Head of caudate nucleus (tissue), 42 donors: ENCODE data around the gene NECTIN1.
"Not testable (repeated sequence)": the region's sequence is repeated elsewhere in the genome, so short reads cannot be mapped to it uniquely, and the experiment has no call there.

Source experiments
- DNase-seq, 42 donors: peaks; one replicate each; pipeline versions ENCODE4 v3.0.0 to v3.0.0-alpha.2; 2020 to 2021; ENCODE audit warnings: mixed read lengths in 7 of 42
- intact Hi-C: fragments of 100-400 bp; cut with DNase I; formaldehyde crosslinking; loops from one replicate; pipeline ENCODE4 v1.15.0; 2022

NECTIN1 gene

DNA sequence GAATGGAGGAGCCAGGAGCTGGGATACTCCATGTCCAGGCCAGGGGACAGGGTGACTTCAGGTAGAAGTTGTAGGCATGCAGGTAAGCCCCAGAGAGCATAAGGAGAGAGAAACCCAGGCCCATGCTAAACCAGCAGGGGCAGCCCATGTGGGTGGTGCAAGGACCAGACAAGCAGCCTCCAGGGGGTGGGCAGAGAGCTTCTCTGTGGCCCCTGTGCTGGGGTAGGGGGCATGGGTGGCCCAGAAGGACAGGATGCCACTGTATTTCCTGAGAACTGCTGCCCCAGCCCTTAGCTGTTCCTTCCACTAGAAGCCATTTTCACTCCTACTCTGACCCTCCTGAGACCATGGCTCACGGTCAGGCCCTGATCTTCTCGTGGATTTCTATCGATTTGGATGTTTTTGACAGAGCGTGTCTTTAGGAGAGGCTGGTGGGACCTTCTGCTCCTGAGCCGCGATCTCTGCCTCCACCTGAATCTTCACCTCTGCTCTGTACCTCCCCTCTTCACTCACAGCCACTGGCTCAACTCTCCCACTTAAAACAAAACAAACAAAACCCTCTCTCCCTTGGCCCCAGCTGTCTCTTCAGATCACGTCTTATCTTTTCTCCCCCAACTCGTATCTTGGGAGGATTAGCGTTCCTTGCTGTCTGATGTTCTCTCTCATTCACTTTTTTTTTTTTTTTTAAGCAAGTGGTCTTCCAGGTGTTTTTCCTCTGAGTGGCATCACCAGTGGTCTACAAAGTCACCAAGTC lies 112.2 kb downstream of the NECTIN1 start:
- intact Hi-C loops: loop anchor here (10.0 kb wide), 1 partner anchor 82 kb away; no protein-coding TSS in a partner anchor
- DNase-seq: no peak

DNA sequence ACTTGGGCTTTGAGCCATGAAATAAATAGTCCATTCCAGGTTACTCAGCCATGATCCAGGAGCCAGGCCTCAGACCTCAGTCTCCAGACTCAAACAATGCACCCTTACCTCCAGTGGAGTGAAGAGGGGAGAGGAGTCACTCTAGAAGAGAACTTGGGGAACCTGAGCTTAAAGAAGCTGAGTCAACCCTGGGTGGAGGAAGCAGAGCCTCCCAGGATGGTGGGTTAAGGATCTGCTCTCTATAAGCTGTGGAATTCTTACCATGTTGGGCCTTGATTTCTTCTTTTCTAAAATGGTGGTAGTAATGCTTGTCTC lies 113.2 kb downstream of the NECTIN1 start:
- intact Hi-C loops: loop anchor here (10.0 kb wide), 1 partner anchor 81 kb away; no protein-coding TSS in a partner anchor

DNA sequence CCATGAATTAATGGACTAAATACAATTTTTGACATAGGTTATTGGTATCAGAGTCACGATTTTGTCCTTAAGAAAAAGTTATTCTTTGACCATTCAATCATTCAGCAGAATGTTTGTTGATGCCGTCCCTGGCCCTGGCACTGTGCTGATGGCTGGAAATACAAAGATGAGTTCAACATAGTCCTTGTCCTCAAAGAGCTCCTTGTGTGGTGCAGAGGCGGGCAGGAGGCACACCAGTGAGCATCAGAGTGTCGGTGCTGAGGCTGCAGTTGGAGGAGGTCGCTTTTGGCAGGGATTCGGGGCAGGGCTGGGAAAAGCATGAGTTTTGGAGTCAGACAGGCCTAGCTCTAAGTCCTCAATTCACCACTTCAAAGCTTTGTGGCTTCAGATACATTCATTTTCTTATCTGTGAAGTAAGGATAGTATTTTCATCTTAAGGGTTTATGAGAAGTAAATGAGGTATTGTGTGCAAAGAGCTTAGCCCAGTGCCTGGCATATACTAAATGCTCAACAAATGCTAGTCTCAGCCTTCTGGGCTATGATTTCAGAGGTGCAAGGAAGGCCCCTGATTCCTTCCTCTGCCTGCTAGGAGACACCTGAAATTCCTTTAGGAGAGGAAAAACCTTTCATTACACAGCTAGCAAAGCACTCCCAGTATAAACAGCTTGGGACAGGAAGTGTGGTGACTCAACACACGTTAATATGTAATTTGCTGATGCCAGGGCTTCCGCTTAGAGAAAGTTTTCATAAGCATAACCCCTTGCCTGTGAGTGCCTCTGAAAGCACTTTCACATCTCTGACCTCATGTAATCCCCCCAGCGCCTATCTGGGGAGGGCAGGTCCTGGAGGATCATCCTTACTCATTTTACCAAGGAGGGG lies 113.8 kb downstream of the NECTIN1 start:
- peak; percentile 59 to 92 (median 82) for DNase-seq
- intact Hi-C loops: loop anchor here (10.0 kb wide), 1 partner anchor 80 kb away; no protein-coding TSS in a partner anchor

More for the DNA sequence above, 113.2 kb downstream of the NECTIN1 start:
- DNase-seq: no peak

DNA sequence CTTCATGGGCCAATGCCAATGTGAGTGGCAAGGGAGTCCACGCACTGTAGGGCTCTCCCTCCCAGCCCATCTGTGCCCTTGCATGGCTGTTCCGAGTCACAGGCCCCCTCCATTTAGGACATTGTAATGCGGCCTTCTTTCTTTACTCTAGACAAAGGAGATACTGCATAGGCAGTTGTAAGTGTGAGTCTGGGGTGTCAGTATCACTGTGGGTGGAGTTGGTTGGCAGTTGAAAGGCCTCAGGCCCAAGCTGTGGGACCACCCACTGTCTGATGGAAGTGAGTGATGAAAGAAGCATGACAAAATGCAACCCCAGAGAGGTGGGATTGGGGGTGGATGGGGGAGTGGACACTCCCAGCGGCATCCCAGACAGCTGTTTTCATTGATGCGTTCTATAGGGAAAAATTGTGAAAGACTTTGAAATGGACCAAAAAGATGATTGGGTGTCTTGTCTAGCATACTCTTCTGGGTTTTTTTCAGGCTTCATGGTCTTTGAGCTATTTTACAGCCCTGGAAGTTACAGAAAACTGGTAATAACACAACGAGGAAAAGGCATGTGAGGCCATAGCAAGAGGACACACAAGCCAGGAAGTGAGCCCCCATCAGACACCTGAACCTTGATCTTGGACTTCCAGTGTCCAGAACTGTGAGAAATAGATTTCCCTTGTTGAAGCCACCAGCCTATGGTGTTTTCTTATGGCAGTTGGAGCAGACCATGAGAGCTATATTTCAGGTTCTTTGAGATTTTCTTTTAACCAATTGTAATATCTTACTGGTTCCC lies 114.6 kb downstream of the NECTIN1 start:
- intact Hi-C loops: loop anchor here (10.0 kb wide), 1 partner anchor 80 kb away; no protein-coding TSS in a partner anchor
- no peak for DNase-seq

DNA sequence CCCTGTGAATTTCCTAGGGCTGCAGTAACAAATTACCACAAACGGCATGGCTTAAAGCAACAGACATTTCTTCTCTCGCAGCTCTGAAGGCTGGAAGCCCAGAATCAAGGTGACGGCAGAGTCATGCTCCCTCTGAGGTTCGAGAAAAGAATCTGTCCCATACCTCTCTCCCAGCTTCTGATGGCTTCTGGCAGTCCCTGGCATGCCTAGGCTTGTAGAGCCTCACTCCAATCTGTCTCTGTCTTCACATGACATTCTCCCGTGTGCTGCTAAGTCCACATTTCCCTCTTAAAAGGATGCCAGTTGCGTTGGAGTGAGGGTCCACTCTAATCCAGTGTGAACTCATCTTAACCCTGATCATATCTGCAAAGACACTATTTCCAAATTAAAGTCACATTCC lies 116.2 kb downstream of the NECTIN1 start:
- intact Hi-C loops: loop anchor here (10.0 kb wide), 1 partner anchor 78 kb away; no protein-coding TSS in a partner anchor

DNA sequence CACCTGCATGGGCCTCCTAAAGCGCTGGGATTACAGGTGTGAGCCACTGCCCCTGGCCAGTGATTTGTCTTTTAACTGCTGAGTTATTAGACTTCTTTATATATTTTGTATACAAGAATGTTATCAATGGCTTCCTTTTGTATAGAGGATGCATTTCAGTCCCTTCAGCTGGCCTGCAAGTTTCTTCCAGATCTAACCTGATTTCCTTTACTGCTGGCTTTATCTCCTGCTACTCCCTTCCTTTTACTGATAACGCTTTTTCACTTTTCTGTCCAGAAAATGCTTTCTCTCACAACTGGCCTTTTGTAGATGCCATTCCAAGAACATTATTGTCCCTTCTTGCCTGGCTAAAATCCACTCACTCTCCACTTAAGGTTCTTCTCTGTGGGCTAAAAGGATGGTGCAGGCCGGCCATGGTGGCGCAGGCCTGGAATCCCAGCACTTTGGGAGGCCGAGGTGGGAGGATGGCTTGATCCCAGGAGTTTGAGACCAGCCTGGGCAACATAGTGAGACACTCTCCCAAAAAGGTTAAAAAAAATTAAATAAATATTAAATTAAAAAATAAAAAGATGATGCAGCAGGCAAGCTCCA lies 118.1 kb downstream of the NECTIN1 start:
- intact Hi-C loops: loop anchor here (10.0 kb wide), 1 partner anchor 76 kb away; no protein-coding TSS in a partner anchor
- no peak for DNase-seq

More for the DNA sequence above, 116.2 kb downstream of the NECTIN1 start:
- no peak for DNase-seq

DNA sequence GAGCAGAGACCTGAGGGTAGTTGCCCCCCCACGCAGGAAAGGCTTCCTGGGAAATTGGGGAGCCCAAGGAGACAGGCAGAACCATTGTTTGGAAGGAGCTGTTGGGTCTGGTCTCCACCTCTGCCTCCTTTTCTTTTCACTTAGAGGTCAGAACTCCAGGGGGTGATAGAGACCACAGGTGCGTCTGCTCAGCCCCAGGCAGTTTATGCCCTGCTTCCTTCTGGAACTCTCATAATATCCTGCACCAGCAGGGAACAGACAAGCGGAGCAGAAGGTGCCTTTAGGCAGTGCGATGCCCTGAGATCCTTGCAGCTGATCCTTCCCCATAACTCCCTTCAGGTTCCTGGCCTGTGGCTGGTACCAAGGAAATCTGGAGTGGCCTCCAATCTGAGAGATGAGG lies 120.2 kb downstream of the NECTIN1 start:
- intact Hi-C loops: no loop called here
- peak in 3 of 42 donors; percentile 39 to 62 (median 42) for DNase-seq

DNA sequence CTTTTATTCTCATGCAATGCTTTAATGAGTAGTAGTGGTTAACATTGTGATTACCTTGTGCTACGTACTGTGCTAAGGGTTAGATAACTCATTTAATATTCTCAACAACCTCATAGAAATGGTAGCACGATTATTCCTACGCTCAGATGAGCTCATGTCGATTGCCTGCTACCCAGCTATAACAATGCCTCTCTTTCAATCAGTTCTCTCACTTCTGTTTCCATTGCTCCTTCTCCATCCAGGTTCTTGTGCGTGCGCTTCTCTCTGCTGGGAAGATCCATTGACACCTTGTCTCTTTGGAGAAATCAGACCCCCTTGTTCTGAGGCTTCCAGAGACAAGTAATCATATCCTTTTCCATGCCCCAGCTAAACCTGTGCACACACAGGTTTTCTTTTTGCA lies 120.8 kb downstream of the NECTIN1 start:
- DNase-seq: peak in 1 of 42 donors; percentile 51
- intact Hi-C loops: no loop called here

DNA sequence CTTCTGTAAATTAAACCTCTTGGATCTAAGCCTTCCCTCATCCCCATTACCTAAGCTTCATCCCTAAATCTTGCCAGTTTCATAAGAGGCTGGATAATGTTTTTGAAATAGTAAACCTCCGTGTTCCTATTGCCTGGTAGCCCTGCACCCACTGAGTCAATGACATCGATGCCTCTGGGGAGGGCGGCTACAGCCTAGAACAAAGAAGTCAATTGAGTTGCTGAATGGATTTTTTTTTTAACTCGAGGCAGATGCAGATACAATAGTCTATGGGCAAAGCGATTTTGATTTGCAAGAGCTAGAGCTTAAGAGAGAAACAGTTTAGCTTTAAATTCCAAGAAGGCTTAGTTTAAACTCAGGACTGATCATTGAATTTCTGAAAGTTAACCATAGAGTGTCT lies 121.3 kb downstream of the NECTIN1 start:
- intact Hi-C loops: no loop called here
- DNase-seq: peak in 41 of 42 donors; percentile 26 to 90 (median 69)

DNA sequence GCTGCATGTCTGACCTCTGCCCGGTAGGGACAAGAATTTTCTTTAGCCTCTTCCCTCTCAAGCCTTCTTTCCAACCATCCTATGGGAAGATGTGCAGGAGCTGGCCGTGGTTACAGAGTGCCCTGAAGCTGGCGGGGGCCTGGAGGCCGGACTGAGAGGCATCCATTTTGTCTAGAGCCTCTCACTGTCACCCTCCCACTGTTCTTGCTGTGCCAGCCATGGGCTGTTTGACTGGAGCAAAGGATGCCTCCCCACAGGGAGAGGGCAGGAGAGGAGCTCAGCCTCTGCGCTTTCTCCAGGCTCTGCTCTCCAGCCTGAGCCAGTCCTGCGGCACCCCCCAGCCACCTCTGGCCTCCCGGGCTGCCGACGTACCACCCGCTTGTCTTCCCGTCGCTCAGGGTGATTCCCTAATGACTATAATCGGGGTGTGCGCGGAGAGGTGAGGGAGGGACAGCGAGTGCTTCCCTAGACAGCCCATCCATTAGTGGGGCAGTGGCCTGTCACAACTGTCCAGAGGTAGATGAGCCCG lies 123.8 kb downstream of the NECTIN1 start:
- intact Hi-C loops: no loop called here
- DNase-seq: no peak

DNA sequence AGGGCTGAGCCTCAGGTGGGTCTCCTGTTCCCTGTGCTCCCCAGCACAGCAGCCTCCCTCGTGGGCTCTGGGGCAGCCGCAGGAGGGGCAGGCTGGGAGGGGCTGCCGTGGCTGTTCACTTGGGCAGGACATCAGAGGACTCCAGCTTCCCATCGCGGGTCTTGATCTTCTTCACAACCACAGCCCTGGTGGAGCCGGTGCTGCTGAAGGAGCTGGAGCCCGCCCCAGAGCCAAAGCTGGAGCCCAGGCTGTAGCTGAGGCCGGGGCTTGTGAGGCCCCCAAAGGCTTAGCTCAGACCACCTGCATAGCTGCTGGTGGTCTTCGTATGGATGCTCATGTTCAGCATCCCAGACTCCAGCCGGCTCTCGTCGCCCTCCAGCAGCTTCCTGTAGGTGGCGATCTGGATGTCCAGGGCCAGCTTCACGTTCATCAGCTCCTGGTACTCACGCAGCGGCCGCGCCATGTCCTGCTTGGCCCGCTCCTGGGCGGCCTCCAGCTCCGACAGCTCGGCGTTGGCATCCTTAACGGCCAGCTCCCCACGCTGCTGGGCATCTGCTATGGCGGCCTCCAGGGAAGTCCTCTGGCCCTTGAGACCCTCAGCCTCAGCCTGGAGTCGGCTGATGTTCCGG lies 126.1 kb downstream of the NECTIN1 start:
- no peak for DNase-seq
- intact Hi-C loops: no loop called here

DNA sequence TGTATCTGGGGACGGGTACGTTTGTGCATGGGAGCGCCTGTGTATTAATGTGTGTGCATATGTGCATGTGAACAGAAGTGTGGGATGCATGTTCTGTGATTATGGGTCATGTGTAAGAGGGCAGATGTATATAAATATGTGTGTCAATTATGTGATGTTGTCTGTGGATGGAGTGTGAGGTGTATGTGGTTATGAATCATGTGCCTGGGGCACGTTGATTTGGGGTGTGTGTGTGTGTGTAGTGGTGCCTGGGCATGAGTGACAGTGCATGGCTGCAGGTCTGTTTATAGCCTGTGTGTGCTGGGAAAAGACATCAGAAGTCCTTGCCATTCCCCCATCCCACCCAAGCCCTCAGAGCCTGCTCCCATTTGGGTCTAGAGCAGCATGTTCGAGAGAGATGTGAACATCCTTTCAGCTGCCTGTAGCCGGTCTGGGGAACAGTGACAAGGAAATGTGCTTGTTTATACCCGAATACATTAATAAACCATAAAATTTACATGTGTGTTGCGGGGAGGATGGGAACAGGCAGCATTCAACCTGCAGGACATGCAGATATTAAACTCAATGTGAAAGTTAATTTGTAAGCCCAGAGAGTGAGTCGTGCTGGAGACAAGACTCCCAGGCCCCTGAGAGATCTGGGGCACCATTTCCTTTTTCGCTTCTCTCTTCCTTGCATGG lies 129.0 kb downstream of the NECTIN1 start:
- DNase-seq: peak in 1 of 42 donors; percentile 12
- intact Hi-C loops: no loop called here

DNA sequence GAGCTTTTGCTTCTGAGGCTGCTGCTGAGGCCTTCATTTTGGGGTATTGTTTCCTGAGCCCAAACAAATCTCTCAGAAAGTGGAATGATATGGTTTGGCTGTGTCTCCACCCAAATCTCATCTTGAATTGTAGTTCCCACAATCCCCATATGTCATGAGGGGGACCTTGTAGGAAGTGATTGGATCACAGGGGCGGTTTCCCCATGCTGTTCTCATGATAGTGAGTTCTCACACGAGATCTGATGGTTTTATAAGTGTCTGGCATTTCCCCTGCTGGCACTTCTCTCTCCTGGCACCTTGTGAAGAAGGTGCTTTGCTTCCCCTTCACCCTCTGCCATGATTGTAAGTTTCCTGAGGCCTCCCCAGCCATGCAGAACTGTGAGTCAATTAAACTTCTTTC lies 133.1 kb downstream of the NECTIN1 start:
- DNase-seq, intact Hi-C loops: not testable (repeated sequence)

DNA sequence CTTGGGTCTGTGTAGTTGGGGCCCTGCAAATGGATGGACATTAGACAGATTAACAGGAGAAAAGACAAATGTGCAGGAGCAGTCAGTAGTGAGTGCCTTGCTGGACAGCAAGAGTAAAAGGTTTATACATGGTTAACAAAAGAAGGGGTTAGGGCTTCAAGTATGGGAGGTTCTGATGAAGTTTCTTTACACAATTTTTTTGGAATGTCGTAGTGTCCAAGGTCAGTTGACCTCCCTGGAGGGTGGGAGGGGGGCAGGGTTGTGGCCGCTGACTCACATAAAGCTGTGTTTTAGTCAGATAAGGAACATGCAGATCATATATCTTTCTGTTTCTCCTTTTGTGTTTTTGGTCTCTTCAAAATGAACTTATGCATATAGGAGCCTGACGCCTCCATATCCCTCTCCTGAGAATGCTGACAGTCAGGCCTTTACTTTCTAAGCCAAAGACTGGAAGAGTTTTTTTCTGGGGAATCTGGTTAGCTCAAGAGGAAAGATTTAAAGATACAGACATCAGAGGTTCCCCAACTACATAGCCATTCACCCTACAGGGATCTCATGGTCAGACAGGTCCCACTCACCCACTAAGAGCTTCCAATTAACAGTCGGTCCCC lies 134.3 kb downstream of the NECTIN1 start:
- intact Hi-C loops: no loop called here
- DNase-seq: no peak

DNA sequence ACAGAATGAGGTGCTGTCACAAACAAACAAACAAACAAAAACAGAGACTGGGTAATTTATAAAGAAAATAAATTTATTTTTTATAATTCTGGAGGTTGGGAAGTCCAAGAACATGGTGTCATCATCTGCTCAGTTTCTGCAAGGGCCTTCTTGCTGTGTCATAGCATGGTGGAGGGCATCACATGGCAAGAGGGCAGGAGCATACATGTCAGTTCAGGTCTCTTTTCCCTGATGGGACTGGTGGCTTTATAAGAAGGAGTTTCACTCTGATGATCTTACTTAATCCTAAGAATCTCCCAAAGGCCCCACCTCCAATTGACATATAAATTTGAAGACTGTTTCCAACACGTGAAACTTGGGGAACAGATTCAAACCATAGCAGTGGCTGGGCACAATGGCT lies 135.7 kb downstream of the NECTIN1 start:
- no peak for DNase-seq
- intact Hi-C loops: no loop called here

DNA sequence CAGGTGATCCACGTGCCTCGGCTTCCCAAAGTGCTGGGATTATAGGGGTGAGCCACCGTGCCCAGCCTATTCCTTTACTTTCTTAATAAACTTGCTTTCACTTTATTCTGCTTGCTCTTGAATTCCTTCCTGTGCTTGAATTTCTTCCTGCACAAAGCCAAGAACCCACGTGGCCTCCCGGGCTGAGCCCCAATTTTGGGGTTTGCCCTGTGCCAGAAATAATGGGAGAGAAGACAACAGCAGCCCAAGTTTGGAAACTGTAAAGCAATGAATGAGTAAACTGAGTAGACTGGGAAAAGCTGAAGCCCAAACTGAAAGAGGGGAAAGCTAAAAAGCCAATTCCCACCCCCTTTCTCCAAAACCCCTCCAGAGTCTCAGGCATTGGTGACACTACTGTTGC lies 136.4 kb downstream of the NECTIN1 start:
- intact Hi-C loops: no loop called here
- DNase-seq: peak in 22 of 42 donors; percentile 25 to 73 (median 50)

DNA sequence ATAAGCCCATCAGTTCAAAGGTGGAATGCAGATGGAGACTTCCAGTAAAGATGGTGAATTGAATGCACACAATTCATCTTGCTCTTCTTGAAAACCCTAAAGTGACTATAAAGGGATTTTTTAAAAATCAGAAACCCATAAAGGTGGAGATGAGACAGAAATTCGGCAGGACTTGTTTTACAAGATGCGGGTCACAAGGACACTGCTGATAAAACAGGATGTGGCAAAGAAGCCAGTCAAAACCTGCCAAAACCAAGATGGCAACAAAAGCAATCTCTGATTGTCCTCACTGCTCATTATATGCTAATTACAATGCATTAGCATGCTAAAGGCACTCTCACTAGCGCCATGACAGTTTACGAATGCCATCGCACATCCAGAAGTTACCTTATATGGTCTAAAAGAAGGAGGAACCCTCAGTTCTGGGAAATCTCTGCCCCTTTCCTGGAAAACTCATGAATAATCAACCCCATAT lies 137.1 kb downstream of the NECTIN1 start:
- DNase-seq: no peak
- intact Hi-C loops: no loop called here
